Hematopoietic multipotent progenitor cell treated with erythropoietin and hydrocortisone succinate and interleukin-3 and kit ligand, for 8 days (in vitro differentiated cells): ENCODE results near the gene BLVRA.
"Not testable (repeated sequence)": the region's sequence is repeated elsewhere in the genome, so short reads cannot be mapped to it uniquely, and the experiment has no call there.

Experiments used
- DNase-seq: peaks from one replicate; pipeline ENCODE4 v3.0.0-alpha.2; 2015

Gene BLVRA

DNA sequence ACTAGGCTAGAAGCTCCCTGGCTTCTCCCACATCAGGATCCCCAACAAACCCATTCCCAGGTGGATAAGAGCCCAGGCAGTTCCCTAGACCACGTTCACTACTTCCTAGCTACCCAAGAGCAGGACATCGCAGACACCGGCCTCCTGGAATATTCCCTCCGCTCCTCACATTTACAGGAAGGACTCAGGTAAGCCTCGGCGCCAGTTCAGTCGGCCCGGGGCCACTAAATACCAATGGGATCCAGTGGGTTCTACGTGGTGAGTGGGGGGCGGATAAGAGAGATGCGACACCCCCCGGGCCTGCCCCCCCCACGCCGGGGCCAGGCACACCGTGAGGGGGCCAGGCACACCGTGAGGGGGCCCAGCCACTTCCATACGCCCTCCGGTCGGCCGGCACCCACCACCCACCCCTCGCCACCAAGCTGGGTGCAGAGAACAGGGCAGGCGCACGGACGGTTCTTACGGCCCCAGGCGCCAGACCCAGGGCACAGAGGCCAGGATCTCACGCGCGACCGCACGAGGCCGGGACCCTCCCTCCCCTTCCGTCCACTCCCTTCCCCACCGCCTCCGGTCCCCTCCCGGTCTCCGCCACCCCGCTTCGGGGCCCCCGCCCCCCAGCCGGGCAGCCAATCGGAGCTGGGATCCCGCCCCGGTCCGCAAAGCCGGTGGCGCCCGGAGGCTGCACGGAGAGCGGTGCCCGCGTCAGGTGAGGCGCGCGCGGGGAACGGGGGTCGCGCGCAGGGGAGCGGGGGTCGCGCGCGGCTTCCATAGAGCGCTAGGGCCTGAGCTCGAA is at the start of gene BLVRA:
TSS of gene BLVRA (plus strand) at position 652 of the 793 bp plus-strand sequence. CDS start 12,479 bp downstream, outside the sequence.
- peak; percentile 68 for DNase-seq

DNA sequence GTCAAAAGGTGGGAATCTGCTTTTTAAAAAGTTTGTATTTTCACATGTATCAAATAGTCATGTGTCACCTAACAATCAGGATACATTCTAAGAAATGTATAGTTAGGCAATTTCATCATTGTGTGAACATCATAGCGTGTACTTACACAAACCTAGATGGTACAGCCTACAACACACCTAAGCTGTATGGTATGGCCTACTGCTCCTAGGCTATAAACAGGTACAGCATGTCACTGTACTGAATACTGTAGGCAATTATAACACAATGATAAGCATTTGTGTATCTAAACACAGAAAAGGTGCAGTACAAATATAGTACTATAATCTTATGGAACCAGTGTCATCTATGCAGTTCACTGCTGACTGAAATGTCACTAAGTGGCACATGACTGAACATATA is 47.0 kb upstream of the BLVRA start:
- DNase-seq, result no peak

- not testable (repeated sequence) for DNase-seq
These were observed 42.5 kb upstream of the BLVRA start for GRCh38 chr7:43715966-43716365.

- DNase-seq, result no peak
These were observed 41.9 kb upstream of the BLVRA start for GRCh38 chr7:43716598-43716997.

DNA sequence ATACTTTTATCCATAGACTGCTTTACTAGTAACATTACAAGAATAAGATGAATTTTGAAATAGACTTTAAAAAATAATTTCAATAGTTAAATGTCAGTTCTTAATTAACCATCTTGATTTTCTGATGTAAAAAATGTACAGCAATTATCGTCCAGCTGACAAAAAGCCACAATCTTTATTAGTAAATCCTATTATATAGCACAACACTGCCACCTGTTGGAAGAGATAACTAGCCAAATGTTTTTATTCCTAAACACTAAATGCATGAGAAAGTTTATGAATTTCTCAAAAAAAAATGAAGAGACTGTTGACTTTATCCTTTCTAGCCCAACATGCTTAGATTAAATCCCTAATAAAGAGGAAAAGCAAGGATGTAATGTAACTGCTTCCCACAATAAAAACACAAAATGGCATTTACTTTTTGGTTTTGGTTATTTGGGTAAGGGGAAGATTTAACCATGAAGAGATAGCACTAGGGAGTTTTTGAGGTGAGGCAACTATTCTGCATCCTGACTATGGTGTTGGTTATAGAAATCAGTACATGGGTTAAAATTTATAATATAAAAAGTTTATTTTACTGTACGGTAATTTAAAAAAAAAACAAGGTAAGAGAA is 37.2 kb upstream of the BLVRA start:
- peak; percentile 82 for DNase-seq

GRCh38 chr7:43723007-43723341 is 35.5 kb upstream of the BLVRA start:
- no peak for DNase-seq

GRCh38 chr7:43725251-43725650 is 33.2 kb upstream of the BLVRA start:
- no peak for DNase-seq

- no peak for DNase-seq
These were observed 32.0 kb upstream of the BLVRA start for GRCh38 chr7:43726466-43726865.

GRCh38 chr7:43727003-43727402 is 31.5 kb upstream of the BLVRA start:
- no peak for DNase-seq

GRCh38 chr7:43727494-43727893 is 31.0 kb upstream of the BLVRA start:
- no peak for DNase-seq

DNA sequence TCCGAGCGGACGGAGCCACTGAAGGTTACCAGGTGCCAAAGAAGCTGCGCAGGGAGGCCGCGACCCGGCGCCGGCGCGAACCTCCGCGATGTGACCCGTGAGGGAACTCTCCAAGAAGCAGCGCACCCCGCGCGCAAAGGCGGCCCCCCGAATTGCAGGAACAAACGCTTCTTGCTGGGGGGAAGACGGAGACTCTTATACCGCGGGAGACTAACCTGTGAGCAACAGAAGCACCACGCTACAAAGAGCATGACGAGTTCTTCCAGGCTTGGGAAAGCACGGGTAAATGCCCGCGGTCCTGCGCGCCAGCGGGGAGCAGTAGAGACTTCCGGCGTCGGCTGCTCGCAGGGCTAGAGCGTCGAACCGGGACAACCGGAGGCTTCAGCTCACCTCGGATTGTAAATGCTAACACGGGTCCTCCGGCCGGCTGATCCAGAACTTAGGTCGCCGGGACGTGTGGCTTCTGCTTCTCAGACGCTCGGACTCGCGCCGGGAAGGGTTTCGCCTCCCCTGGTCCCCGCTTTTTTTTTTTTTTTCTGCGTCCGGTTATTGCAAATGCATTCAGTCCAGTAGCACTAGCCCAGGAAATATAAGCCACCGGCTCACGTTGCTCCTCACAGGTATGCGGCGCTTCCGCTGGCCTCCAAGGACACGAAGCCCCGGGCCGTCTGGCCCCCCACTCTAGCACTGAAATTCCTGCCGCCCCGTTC is 29.1 kb upstream of the BLVRA start, which contains the start of gene COA1:
TSS of gene COA1 (minus strand) at position 310 of the 710 bp plus-strand sequence. CDS start 80,909 bp downstream, outside the sequence.
- peak; percentile 91 for DNase-seq

DNA sequence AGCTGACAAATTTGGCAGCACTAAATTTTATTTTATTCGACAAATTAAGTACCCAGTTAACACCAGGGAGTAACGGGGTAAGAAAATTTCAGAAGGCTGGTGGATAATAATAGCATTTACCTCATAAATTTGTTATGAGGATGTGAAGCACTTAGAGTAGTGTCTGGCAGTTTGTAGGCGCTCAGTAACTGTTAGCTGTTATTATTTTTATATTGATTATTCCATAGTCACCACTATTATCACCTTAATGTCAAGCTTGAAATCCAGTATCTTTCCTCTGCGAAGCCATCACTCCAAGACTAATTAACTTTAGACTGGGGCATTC is 28.6 kb upstream of the BLVRA start:
- no peak for DNase-seq

DNA sequence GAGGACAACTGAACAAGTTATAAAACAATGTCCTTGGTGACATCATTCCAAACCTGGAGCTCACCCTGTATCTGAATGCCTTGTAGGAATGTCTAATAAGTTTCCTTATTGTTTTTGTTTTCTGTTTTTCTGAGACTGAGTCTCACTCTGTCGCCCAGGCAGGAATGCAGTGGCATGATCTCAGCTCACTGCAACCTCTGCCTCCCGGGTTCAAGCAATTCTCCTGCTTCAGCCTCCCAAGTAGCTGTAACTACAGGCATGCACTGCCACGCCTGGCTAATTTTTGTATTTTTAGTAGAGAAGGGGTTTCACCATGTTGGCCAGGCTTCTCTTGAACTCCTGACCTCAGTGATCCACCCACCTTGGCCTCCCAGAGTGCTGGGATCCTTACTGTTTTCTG is 27.0 kb upstream of the BLVRA start:
- not testable (repeated sequence) for DNase-seq

DNA sequence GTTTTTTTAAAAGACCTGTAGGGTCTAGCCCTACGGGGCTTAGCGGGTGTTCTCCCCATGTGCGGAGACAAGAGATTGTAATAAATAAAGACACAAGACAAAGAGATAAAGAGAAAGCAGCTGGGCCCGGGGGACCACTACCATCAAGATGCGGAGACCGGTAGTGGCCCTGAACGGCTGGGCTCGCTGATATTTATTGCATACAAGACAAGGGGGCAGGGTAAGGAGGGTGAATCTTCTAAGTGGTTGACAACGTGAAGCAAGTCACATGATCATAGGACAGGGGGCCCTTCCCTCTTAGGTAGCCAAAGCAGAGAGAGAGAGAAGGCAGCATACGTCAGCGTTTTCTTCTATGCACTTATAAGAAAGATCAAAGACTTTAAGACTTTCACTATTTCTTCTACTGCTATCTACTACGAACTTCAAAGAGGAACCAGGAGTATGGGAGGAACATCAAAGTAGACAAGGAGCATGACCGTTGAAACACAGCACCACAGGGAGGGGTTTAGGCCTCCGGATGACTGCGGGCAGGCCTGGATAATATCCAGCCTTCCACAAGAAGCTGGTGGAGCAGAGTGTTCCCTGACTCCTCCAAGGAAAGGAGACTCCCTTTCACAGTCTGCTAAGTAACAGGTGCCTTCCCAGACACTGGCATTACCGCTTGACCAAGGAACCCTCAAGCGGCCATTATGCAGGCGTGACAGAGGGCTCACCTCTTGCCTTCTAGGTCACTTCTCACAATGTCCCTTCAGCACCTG is 23.7 kb upstream of the BLVRA start:
- DNase-seq, result not testable (repeated sequence)

GRCh38 chr7:43735403-43735801 is 23.1 kb upstream of the BLVRA start:
- DNase-seq, result no peak

DNA sequence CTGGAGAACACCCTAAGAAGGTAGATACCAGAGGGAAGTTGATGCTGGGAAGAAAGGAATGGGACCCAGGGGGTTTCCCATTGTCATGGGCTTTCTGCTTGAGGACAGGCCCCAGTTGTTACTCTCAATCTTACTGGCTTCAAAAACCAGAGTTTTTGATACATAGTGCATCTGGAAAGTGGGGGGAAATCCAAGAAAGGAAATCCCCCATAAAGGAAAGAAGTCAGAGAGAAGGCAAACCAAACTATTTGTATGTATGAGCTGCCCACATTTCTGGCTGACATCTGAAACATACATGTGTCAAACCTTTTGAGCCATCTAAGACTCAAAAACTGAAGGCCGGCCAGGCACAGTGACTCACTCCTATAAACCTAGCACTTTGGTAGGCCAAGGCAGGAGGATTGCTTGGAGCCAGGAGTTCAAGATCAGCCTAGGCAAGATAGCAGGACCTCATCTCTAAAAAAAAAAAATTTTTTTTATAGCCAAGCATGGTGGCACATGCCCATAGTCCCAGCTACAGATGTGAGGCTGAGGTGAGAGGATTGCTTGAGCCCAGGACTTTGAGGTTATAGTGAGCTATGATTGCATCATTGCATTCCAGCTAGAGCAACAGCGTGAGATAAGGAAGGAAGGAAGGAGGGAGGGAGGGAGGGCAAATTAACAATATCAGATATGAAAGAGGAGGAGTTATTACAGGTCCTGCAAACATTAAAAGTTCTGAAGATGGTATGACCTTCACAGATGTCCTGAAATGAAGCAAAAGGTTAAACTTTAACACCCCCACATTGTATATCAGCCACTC is 22.5 kb upstream of the BLVRA start:
- DNase-seq, result peak; percentile 68

- DNase-seq, result no peak
These were observed 20.9 kb upstream of the BLVRA start for GRCh38 chr7:43737467-43738127.

GRCh38 chr7:43742692-43743091 is 15.8 kb upstream of the BLVRA start:
- DNase-seq, result no peak

DNA sequence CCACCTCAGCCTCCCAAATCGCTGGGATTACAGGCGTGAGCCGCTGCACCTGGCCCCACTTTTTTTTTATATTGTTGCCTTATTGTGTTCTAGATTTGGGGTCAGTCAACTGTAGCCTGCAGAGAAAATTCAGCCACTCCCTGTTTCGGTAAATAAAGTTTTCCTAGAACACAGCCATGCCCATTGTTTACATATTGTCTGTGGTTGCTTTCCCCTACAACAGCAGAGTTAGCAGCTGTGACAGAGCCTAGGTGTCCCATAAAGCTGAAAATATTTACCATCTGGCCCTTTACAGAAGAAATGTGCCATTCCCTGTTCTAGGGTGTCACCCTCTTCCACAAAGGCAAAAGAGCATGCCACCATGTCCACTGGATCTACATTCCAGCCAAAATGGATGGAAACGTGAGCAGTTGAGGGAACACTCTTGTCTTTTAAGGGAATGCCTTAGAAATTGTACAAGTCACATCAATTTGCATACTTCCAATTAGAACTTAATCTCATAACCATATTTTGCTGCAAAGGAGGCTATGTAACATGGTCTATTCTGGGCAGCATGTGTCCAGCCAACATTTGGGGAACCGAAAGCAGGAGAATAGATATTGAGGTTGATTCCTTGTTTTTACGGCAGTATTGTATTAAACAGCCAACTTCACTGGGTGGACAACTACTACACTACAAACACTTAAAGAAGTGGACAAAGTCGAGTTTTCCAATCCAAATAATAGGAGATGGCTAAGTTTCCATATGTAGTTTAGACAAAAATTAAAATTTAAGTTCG is 11.0 kb upstream of the BLVRA start:
- no peak for DNase-seq

DNA sequence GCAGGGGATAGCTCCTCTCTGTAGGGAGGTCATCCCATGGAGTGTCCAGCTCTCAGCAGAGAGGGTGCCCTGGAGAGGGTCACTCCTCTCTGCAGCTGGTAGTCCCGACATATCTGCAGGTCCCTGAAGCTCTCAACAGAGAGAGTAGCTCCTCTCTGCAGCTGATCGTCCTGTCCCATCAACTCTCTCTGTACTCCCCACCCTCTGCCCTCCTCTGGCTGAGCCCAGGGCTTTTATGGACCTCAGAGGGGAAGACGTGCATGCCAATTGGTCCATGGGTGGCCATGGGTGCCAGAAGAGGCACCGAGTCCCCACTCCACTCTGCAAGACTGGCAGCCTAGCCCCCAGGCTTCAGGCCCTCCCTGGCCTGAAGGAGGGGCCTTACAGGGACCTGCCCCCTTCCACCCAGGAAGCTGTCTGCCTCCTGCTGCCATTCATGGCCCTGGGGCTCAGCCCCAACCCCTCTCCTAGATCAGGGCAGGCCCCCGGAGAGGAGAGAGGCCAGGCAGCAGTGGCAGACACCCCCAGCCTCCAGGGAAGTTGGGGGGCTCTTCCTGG is 9.0 kb upstream of the BLVRA start:
- no peak for DNase-seq
